HG02870 (cell line): ENCODE results near the gene CD52.
A peak's percentile ranks its signal among the peaks of the same experiment; 100 is the strongest.
"Not testable (repeated sequence)": the region's sequence is repeated elsewhere in the genome, so short reads cannot be mapped to it uniquely, and the experiment has no call there.

Experiments
- ATAC-seq: cut with Tn5 transposase; IDR thresholded peaks from one replicate; pipeline ENCODE4 v1.9.1; 2021; ENCODE audit warnings: mild to moderate bottlenecking, moderate library complexity; ENCODE audit not compliant: unreplicated experiment

The CD52 gene

DNA sequence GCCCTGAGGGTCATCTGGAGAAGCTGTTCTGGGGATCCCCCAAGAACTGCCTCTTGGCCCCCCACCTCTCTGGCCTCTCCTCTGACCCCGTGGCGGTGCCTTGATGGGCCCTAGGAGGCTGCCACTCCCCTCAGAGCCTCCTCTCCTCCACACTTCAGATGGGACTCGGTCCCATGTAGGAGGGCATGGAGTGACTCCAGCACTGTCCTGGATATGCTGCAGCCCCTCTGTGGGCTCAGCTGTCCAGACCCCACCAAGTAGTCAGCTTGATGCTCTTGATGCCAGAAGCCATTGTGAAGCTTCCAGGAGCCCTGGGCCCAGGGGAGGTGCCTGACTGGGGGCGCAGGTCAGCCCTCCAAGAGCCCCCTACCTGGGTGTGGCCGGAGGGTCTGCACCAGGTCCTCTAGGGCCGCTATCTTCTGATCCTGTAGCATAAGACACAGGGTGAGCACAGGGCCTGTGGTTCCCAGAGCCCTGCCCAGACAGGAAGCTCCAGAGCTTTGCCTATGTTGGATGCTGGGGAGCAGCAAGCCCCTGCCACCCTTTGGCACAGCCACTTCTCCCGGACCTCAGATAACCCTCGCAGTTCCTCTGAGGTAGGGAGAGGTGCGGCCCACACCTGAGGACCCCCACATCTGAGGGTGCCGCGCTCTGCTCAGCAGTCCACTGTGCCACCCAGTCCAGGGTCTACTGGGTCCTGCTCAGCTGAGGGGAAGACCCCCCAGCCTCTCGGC is 20.5 kb upstream of the CD52 start:
- ATAC-seq, result no peak

DNA sequence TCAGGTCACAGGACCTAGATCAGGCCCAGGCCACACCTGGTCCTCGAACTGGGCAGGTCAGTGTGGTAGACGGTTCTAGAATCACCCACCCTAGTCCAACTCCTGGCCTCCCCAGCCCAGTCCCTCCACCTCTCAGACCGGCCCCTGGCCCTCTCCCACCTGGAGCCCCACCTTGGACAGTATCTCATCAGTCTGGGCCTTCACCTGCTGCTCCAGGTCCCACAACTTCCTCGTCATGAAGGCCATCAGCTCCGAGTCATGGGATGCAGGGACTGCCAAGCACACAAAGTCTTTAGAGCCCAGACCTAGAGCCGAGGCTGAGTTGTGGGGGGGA is 20.0 kb upstream of the CD52 start:
- ATAC-seq, result no peak

DNA sequence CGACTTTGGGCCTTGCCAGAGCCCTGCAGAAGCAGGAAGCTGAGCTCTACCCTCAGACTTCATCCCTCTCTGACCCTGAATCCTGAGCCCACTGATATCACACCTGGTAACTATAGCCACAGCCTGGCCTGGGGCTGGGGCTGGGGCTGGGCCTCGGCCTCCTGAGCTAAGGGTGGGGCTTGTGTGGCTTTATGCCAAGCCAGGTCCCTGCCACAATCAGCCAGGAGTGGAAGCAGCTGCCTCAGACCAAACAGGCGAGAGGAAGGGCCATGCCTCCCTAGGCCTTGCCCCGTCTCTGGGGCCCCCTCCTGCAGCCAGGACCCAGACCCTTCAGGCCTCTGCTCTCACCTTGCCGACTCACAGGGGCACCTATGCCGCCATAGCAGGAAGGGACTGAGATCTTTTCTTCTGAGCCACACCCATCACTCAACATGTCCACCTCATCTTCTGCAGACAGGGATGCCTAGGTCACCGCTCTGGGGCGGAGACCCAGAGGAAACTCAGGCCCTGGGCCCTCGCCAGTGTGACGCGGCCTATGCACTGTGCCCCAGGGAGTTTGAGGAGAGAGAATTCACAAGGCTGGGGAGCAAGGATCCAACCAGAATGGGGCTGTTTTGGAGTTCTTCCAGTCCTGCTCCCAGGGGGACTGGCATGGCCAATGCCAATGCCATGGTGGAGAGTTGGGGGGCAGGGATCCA is 17.0 kb upstream of the CD52 start:
- no peak for ATAC-seq

GRCh38 chr1:26302733-26303405 is 14.9 kb upstream of the CD52 start:
- no peak for ATAC-seq

DNA sequence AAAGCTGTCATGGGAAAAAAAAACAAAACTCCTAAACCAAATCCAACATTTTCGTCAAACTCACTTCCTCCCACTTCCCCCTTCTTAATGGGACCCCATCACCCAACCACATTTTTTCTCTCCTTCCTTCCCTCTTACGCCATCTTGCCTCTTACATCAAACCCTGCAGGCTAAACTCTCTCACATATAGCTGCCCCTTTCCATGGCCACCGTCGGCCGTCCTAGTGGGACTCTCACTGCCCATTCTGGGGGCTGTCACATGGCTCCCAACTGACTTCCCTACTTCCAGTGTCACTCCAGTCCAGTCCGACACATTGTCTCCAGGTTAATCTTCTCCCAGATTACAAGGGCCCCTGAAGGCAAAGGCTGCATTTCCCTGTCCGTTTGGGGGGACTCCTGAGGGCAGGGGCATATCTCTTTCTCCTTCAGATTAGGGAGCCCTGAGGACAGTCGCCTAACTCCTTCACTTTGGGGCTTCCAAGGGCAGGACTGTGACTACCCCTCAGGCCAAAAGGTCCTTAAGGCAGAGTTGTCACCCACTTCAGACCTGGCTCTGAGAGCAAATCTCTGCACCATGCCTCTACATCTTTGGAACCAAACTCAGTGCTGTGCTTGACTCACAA is 12.0 kb upstream of the CD52 start:
- ATAC-seq, result no peak

- ATAC-seq, result peak; percentile 98
Measured at GRCh38 chr1:26306290-26307229, 11.2 kb upstream of the CD52 start, which contains the start of gene UBXN11. Gene UBXN11 (minus strand): TSS chr1:26306636. CDS start chr1:26302883, 3,753 bp downstream.

GRCh38 chr1:26307363-26307781 is 10.4 kb upstream of the CD52 start:
- ATAC-seq, result no peak

DNA sequence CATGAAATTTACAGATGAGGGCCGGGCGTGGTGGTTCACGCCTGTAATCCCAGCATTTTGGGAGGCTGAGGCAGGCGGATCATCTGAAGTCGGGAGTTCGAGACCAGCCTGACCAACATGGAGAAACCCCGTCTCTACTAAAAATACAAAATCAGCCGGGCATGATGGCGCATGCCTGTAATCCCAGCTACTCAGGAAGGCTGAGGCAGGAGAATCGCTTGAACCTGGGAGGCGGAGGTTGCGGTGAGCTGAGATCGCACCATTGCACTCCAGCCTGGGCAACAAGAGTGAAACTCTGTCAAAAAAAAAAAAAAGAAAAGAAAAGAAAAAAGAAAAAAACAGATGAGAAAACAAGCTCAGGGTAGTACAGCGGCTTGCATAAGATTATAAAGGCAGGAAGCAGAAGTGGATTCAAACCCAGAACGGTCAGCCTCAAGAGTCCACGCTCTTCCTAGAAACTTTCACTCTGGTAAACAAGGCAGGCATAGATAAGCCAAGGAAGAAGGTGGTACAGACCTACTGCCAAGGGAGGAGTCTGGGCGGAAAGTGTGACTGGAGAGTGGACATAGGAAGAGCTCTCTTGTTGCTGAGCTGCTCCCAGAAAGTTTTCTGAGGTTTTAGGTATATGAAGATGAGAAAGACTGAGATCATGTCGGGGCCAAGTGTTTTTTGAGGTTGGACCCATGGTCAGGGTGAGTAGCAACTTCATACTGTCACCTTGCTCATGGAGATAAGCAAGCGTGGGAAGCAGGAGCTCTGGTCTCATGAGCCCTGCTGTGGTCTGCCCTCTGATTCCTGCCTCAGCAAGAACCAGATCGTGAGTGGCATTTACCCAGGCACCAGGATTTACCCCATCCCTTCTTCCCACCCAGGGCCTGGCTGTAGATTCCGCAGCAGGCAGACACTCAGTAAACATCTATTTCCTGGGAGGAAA is 9.5 kb upstream of the CD52 start:
- not testable (repeated sequence) for ATAC-seq

GRCh38 chr1:26314501-26314900 is 3.3 kb upstream of the CD52 start:
- ATAC-seq, result no peak

DNA sequence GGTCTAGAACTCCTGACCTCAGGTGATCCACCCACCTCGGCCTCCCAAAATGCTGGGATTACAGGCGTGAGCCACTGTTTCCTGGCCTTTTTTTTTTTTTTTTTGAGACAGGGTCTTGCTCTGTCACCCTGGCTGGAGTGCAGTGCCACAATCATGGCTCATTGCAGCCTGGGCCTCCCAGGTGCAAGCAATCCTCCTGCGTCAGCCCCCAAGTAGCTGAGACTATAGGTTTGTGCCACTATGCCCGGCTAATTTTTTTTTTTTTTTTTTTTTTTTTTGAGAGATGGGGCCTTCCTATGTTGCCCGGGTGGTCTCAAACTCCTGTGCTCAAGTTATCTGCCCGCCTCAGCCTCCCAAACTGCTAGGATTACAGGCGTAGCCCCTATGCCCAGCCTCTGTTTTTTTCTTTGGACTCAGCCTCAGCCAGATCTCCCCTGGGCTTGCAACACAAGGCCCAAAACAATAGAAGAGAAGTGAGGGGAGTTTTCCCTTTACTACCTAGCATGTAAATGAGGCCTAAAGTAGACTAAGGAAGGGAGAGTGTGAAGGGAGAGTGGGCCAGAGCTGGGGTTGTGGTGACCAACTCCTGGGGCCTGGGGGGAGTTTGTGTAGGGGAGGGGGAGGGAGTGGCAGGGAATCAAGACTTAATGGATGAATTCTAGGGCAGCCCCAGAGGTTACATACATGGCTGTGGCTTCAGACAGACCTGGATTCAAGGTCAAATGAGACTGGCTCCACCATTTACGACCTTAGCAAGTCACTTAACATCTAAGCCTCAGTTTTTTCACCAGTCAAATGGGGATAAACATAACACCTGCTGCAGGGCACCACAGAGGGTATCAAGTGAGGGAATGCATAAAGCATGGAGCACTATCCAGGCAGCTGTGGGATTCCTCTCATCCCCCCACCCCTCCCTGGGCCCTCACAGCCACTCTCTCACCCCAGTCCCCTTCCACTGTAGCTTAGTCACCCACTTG is 1.6 kb upstream of the CD52 start:
- no peak for ATAC-seq

GRCh38 chr1:26317146-26317545 is 612 bp upstream of the CD52 start:
- ATAC-seq, result no peak

- no peak for ATAC-seq
Measured at GRCh38 chr1:26318338-26319064, 743 bp downstream of the CD52 start.

DNA sequence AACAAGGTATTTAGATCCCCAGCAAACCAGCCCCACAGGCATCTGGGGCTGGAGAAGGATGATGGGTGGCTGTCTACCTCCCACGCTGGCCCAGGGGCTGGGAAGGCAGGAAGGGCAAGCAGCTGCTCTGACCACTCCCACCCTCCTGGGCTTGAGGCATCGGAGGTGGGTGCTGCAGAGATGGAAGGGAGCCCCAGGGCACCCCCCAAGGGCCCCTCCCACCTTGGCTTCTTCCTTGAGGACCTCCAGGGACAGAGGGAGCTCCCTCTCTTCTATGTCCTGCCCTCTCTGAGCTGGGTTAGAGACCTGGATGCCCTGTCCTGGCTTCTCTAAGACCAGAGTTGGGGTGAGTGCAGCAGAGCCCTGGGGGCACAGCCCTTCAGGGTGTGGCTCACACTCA is 3.1 kb downstream of the CD52 start:
- no peak for ATAC-seq

DNA sequence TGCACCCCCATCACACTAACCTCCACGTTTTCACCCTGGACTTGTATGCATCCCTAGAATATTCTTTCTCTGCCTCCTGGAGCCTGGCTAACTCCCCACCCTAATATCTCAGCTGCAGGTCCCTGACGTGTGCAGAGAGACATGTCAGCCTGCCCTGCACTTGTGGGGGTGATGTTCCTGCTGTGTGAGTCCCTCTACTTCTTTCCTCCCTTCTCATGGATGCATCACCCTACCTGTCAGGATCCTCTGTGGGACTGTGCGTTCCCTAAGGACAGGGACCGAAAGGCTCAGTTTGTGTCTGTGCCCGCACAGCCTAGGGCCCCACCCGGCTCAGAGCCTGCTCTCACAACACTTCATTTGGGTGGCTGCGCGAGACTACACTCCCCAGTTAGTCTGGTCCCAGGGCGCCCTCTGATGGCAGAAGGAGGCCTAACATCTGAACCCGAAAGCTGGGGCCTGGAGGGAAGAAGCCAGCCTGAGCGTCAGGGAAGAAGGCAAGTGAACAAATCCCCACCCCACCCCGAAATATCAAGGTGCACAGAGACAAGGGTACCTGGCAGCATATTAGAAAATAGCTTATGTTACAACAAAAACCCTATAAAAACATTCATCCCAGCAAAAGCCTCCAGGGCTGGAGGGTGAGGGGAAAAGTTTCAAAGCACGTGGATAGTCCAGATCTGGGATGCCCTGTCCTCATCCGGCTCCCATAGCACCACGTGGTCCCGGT is 3.7 kb downstream of the CD52 start:
- peak; percentile 44 for ATAC-seq

DNA sequence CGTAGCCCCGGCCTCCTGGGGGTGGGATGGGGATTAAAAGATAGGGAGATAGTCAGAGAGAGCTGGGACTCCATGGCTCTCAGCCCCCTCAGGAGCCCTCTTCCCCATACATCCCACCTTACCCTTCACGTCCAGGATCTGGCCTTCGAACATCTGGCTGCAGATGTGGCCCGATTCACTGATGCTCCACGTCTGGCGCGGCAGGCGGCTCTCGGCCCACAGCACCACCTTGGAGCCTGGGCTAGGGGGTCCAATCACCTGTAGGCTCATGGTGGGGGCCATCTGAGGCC is 4.2 kb downstream of the CD52 start:
- ATAC-seq, result no peak

DNA sequence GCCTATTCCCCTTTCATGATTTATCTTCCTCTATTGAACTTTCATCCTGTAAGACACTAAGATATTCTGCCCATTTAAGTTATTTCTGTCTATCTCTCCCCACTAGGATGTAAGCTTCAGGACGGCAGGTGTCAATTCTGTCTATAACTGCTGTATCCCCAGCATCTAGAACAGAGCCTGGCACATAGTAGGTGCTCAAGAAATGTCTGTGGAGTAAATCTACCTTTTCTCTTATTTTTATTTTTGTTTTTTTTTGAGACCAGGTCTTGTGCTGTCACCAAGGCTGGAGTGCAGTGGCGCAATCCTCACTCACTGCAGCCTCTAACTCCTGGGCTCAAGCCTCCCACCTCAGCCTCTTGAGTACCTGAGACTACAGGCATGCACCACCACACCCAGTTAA is 5.6 kb downstream of the CD52 start:
- no peak for ATAC-seq

DNA sequence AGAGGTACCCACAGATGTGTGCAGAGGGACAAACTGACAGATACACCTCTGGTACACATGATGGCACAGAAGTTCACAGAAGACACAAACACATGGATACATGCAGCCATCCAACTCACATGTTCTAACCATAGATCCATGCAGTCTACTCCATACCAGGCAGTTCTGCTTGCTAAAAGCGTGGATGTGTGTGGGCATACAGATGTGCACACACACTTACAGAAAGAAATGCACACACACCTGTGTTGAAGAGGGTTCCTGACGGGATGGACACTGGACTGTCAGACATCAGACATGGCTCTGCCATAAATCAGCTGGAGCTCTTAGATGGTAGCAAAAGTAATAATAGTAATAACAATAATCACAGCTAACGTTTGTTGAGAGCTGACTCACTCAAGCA is 6.8 kb downstream of the CD52 start:
- no peak for ATAC-seq
